Skeletal muscle tissue (tissue), 4 donors: ENCODE results near the gene HSD17B11. TPM values are rescaled to one million over a fixed set of nuclear protein-coding genes. Genes with fewer than 3 reads are reported as not detected.
"Not testable (repeated sequence)": the region's sequence is repeated elsewhere in the genome, so short reads cannot be mapped to it uniquely, and the experiment has no call there.

Source experiments
- H3K27ac ChIP-seq: one replicate; pipeline ENCODE4 v1.7.0; 2013; ENCODE audit warnings: mild to moderate bottlenecking, low read depth, low read length, inconsistent platforms
- H3K27me3 ChIP-seq, 3 donors: one replicate each; pipeline ENCODE4 v1.7.0; 2013; ENCODE audit warnings: low read length in 3 of 3; ENCODE audit not compliant: control insufficient read depth in 3 of 3, insufficient read depth in 3 of 3
- H3K36me3 ChIP-seq, 3 donors: one replicate each; pipeline ENCODE4 v1.7.0; 2013; ENCODE audit warnings: low read length in 3 of 3; ENCODE audit not compliant: control insufficient read depth in 3 of 3, insufficient read depth in 3 of 3
- H3K4me1 ChIP-seq, 3 donors: one replicate each; pipeline ENCODE4 v1.7.0; 2013; ENCODE audit warnings: low read length in 3 of 3, mild to moderate bottlenecking in 3 of 3; ENCODE audit not compliant: control insufficient read depth in 3 of 3, insufficient read depth in 3 of 3
- H3K4me3 ChIP-seq, 3 donors: one replicate each; pipeline ENCODE4 v1.7.0; 2013; ENCODE audit warnings: low read length in 3 of 3
- H3K9ac ChIP-seq, 3 donors: one replicate each; pipeline ENCODE4 v1.7.0; 2013; ENCODE audit warnings: low read length in 3 of 3, mild to moderate bottlenecking in 3 of 3, moderate library complexity in 2 of 3, low read depth in 1 of 3
- H3K9me3 ChIP-seq, 3 donors: one replicate each; pipeline ENCODE4 v1.7.0; 2013; ENCODE audit warnings: low read length in 3 of 3; ENCODE audit not compliant: control insufficient read depth in 3 of 3
- total RNA-seq: library from RNA; depleted of rRNA; stranded (reverse); fragments of >200 nt; gene quantifications from one replicate; pipeline ENCODE4 v1.2.3, GENCODE V29; 2014
- donor health status: Osteomylitis.

HSD17B11 gene
- total RNA-seq, 1 donor from 2014 or later = 28.2 TPM

DNA sequence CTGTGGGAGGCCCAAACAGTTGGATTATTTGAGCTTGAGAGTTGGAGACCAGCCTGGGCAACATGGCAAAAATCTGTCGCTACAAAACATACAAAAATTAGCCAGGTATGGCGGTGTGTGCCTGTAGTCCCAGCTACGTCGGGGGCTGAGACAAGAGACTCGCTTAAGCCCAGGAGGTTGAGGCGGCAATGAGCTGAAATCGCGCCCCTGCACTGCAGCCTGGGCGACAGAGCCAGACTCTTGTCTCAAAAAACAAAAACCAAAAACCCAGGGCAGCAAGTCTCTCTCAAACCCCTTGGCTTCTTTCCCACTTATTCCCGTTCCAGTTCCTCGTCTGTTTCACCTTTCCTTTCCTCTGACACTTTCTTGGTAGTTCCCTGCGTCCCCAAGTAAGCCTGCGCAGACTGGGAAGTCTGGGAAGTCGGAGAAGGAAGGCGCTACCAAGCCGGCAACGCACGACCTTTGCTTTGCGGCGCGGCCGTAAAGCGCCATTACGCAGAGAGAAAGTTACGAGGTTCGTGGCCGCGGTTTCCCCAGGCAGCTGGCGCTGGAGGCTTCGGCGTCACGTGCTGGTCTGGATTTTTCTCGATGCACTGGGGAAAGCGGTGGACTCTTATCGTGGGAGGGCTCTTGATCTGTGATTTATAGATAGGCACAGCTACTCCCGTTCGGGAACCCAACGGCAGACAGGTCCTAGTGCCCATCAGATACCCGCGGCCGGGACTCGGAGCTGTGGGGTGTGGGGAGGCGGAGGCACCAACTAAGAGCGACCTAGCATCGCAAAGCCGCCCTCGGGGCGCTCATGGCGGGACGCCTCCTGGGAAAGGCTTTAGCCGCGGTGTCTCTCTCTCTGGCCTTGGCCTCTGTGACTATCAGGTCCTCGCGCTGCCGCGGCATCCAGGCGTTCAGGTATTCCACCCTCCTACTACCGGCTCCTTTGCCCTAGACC, 31.4 kb upstream of the HSD17B11 start, which contains the start of gene NUDT9:
Gene NUDT9, plus strand, starts transcription at position 470 of the 949 bp plus-strand sequence. Its CDS starts 333 bp downstream, at position 803.
- Histone ChIP-seq H3K9me3 (no peaks in the 10 kb centered on the region), H3K27ac (peak within 1 kb of the TSS; percentile 95), H3K4me1 (peaks cover 6 to 27% (median 11%) of the 10 kb centered on the region in 3 donors), H3K36me3 (peaks cover 0 to 4% (median 0%) of the 10 kb centered on the region in 3 donors), H3K9ac (peak within 1 kb of the TSS; percentile 94 to 98 (median 95)), H3K27me3 (no peaks in the 10 kb centered on the region), H3K4me3 (peak within 1 kb of the TSS; percentile 83 to 96 (median 96))

DNA sequence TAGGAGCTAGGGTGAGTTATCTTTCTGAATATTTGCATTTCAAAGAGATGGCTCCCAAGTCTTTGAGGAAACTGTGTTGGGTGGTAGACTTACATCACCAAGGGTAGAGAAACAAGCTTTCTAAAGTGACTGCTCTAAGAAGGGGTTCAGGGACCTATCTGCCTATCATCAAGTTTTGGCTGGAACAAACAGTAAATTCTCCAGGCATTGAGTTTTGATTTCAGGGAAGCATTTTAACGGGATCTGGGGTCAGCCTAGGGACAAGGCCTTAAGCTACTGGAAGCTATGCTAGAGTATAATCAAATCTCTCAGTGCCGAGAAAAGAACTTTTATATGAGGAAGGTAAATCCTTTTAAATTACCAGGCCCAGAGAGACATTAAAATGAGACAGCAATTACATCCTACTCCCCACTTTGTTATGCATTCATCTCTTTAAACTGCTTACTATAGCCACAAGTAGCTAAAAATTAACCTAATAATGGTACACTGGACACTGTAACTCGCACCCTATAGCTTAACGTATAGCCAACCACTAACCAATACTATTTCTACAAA, 29.4 kb upstream of the HSD17B11 start:
- H3K27me3 ChIP-seq = no peaks in the 10 kb centered on the region
- no peaks in the 10 kb centered on the region for H3K36me3 ChIP-seq

DNA sequence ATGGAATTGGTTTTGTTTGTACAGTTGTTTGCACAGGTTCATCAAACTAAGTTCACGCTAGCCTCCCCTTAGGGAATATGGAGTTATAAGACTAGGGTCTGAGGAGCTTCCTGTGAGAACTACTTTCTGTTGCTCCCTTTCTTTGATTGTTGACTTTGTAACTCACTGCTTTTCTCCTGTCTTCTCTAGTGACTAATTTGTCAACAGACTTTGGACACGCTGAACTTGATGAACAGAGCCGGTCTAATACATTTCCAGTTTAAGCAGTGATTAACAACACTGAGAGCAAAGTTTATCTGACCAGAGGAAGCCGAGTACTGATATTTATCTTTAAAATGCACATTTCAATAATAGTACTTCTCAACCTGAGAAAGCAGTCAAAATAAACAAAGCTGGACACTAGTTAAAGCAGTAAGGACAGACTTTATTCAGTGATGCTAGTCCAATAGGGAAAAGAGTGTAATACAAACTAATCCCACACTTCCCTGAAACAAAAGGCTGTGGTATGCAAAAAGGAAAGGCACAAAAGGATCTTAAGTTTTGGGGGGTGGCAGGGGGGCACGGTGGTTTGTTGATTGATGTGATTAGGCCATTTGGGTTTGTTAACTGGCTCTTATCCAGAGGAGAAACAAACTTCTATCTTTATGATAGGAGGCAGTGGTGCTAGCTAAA, 28.7 kb upstream of the HSD17B11 start:
- Histone ChIP-seq H3K4me1 (peaks cover 4 to 22% (median 11%) of the 10 kb centered on the region in 3 donors), H3K27ac (no peak overlapping the region), H3K9ac (no peak overlapping the region), H3K4me3 (no peak overlapping the region), H3K36me3 (no peaks in the 10 kb centered on the region), H3K9me3 (no peaks in the 10 kb centered on the region), H3K27me3 (no peaks in the 10 kb centered on the region)

More for the DNA sequence above, 29.4 kb upstream of the HSD17B11 start:
- Histone ChIP-seq H3K9ac (no peak overlapping the region), H3K9me3 (no peaks in the 10 kb centered on the region), H3K27ac (no peak overlapping the region), H3K4me3 (no peak overlapping the region), H3K4me1 (peaks cover 4 to 27% (median 11%) of the 10 kb centered on the region in 3 donors)

DNA sequence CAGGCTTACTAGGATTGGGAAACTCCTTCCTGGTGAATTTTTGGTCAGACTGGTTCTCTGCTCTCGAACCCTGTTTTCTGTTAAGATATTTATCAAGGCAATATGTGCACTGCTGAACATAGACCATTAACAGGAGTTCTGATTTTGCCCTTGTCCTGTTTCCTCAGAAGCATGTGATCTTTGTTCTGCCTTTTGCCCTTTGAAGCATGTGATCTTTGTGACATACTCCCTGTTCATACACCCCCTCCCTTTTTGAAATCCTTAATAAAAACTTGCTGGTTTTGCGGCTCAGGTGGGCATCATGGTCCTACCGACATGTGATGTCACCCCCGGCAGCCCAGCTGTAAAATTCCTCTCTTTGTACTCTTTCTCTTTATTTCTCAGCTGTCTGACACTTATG, 27.4 kb upstream of the HSD17B11 start:
- not testable (repeated sequence) for H3K4me3 ChIP-seq, H3K9me3 ChIP-seq, H3K27ac ChIP-seq, H3K36me3 ChIP-seq, H3K27me3 ChIP-seq, H3K9ac ChIP-seq
- H3K4me1 ChIP-seq = peaks cover 0 to 11% (median 7%) of the 10 kb centered on the region in 3 donors

DNA sequence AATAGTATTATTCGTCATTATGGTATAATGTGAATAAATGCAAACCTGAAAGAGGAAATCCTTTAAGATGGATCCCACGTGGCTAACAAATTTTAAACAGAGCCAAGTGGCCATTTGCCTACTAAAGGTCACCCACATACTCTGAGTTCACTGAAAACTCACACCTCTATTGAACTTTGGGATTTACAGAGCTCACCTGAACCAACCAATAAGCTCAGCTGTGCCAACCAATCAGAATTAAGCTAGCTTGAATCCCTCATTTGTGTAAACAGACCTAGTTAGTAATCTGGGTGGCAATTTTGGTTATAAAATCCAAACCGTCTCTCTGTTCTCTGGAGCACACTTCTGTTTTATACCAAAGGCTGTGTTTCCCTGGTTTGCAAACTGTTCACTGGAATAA, 26.0 kb upstream of the HSD17B11 start:
- Histone ChIP-seq H3K27ac (no peak overlapping the region), H3K4me3 (no peak overlapping the region), H3K9ac (no peak overlapping the region), H3K9me3 (no peaks in the 10 kb centered on the region), H3K36me3 (no peaks in the 10 kb centered on the region), H3K4me1 (peaks cover 0 to 9% (median 7%) of the 10 kb centered on the region in 3 donors), H3K27me3 (no peaks in the 10 kb centered on the region)

DNA sequence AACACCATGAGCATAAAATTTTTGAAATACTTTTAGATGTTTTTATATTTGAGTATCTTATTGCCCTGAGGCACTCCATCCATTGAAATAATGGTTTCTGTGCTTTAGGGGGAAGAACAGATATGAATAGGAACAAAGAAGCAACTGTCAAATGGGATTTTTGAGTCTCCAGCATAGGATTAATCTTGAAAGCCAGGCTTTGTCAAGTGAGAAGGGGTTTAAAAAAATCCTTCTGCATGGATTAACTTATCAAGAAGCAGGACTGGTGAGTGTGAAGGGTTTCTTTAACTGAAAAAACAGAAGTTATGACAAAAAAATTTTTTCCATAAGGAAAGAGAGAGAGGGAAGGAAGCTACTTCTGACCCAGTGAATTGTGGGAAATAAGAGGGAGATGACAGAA, 23.8 kb upstream of the HSD17B11 start:
- Histone ChIP-seq H3K27ac (no peak overlapping the region), H3K4me1 (no peaks in the 10 kb centered on the region), H3K36me3 (no peaks in the 10 kb centered on the region), H3K9ac (no peak overlapping the region), H3K27me3 (no peaks in the 10 kb centered on the region), H3K4me3 (no peak overlapping the region), H3K9me3 (no peaks in the 10 kb centered on the region)

DNA sequence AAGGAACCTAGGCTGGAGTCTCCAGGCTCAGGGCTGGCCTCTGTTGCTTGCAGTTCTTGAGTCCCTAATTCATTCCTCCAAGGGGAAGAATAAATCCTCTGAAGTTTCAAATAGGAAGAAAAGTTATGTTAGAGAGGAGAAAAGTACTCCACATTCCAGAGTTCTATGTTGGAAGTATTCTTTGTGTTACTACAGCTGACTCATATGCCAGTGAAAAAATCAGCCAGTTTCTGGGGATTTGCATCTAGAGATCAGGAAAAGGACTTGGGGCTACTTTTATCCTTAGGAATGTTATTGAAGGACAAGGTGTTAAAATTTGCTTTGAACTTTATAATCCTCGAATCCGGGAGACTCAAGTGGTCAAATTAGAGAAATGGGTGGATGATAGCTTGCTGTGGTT, 19.7 kb upstream of the HSD17B11 start:
- Histone ChIP-seq H3K27me3 (no peaks in the 10 kb centered on the region), H3K36me3 (no peaks in the 10 kb centered on the region), H3K9me3 (no peaks in the 10 kb centered on the region), H3K9ac (no peak overlapping the region), H3K27ac (no peak overlapping the region), H3K4me3 (no peak overlapping the region), H3K4me1 (no peaks in the 10 kb centered on the region)

- no peak overlapping the region for H3K9ac ChIP-seq
- H3K4me1 ChIP-seq = no peaks in the 10 kb centered on the region
- H3K36me3 ChIP-seq = no peaks in the 10 kb centered on the region
- no peak overlapping the region for H3K4me3 ChIP-seq
- no peaks in the 10 kb centered on the region for H3K9me3 ChIP-seq
- no peak overlapping the region for H3K27ac ChIP-seq
- H3K27me3 ChIP-seq = no peaks in the 10 kb centered on the region
Measured at GRCh38 chr4:87410157-87410556, 19.2 kb upstream of the HSD17B11 start.

DNA sequence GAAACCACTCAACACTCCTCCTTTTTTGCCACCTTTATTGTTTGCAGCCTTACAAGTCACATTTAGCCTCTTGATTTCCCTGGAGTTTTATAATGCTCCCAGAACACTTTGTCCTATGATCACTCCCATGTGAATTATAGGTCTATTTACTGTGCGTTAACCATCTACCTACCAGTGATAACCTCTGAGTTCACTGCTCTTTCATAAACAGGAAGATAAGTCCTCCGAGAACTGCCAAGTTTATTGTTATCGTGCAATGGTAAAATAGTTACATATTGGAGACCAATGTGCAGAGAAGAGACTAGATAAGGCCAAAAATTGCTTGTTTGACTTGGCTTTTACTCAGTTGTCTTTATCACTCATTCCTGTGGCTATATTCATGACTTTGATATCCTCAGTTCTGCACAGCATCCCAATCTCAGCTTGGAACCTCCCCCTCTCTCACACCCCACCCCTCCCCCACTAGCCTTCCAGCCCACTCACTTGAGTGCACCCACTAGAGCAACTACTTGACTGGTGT, 18.5 kb upstream of the HSD17B11 start:
- Histone ChIP-seq H3K4me1 (no peaks in the 10 kb centered on the region), H3K36me3 (no peaks in the 10 kb centered on the region), H3K27ac (no peak overlapping the region), H3K9me3 (no peaks in the 10 kb centered on the region), H3K9ac (no peak overlapping the region), H3K4me3 (no peak overlapping the region), H3K27me3 (no peaks in the 10 kb centered on the region)
